ENCODE data around the gene RAP1A. TPM values are rescaled to one million over a fixed set of nuclear protein-coding genes. Genes with fewer than 3 reads are reported as not detected.

The RAP1A gene
- polyA plus RNA-seq, 1 donor (not counting 4 experiments of a cell fraction or from before 2014, with no cell fraction given), result 70.3 TPM

- H2AFZ ChIP-seq (ENCODE audit: control insufficient read depth, low read length), result no peak overlapping the region
- H3K4me1 ChIP-seq (ENCODE audit: control insufficient read depth, extremely low read depth, insufficient read depth, low read length), result peaks cover 10% of the 10 kb centered on the region
- H3K9me1 ChIP-seq (ENCODE audit: control insufficient read depth, extremely low read depth, insufficient read depth, low read length), result no peaks in the 10 kb centered on the region
- H3K9me3 ChIP-seq (ENCODE audit: control insufficient read depth, low read depth, low read length), result no peaks in the 10 kb centered on the region
- H3K27ac ChIP-seq (ENCODE audit: control insufficient read depth, insufficient read depth, low read length), result no peak overlapping the region
- dilution Hi-C loops (cut with MboI; ENCODE audit: extremely low pct_ligation_motif_present, low sequenced_read_pairs), result no loop called here
- H4K20me1 ChIP-seq (ENCODE audit: control insufficient read depth, extremely low read depth, insufficient read depth, low read length), result no peaks in the 10 kb centered on the region
- FAIRE-seq, result no peak
- TF ChIP-seq EZH2 (IDR thresholded peaks at IDR 0.05; ENCODE audit: low read length) (no peak), CTCF (optimal IDR thresholded peaks at IDR 0.05 in 1 of 3, IDR thresholded peaks at IDR 0.05 in 1 of 3, conservative IDR thresholded peaks at IDR 0.05 in 1 of 3; ENCODE audit: extremely low read depth in 1 of 3, insufficient read depth in 2 of 3, low read length in 3 of 3) (no peak)
- DNase-seq (ENCODE audit: low read depth, low spot score), result no peak
- H3K4me3 ChIP-seq (ENCODE audit: control insufficient read depth in 2 of 3, extremely low read depth in 1 of 3, insufficient read depth in 2 of 3, low read depth in 1 of 3, low read length in 3 of 3), result no peak overlapping the region
- no peaks in the 10 kb centered on the region for H3K36me3 ChIP-seq (ENCODE audit: control insufficient read depth in 2 of 2, extremely low read depth in 1 of 2, insufficient read depth in 2 of 2, low read length in 2 of 2)
- no peaks in the 10 kb centered on the region for H3K79me2 ChIP-seq (ENCODE audit: control insufficient read depth, insufficient read depth, low read length)
- H3K4me2 ChIP-seq (ENCODE audit: control insufficient read depth, extremely low read depth, insufficient read depth, low read depth, low read length), result no peak overlapping the region
- H3K27me3 ChIP-seq (ENCODE audit: control insufficient read depth, extremely low read depth, insufficient read depth, low read length), result no peaks in the 10 kb centered on the region
- H3K9ac ChIP-seq (ENCODE audit: control insufficient read depth, extremely low read depth, insufficient read depth, low read length), result no peak overlapping the region
Observed at GRCh38 chr1:111587509-111588174, 31.9 kb upstream of the RAP1A start.

- Histone ChIP-seq H3K36me3 (ENCODE audit: control insufficient read depth in 2 of 2, extremely low read depth in 1 of 2, insufficient read depth in 2 of 2, low read length in 2 of 2) (no peaks in the 10 kb centered on the region), H3K4me1 (ENCODE audit: control insufficient read depth, extremely low read depth, insufficient read depth, low read length) (peaks cover 22% of the 10 kb centered on the region), H3K4me2 (ENCODE audit: control insufficient read depth, extremely low read depth, insufficient read depth, low read depth, low read length) (peak overlapping the region; percentile 79), H3K9ac (ENCODE audit: control insufficient read depth, extremely low read depth, insufficient read depth, low read length) (peak overlapping the region; percentile 61), H2AFZ (ENCODE audit: control insufficient read depth, low read length) (peak overlapping the region; percentile 64), H3K4me3 (ENCODE audit: control insufficient read depth in 2 of 3, extremely low read depth in 1 of 3, insufficient read depth in 2 of 3, low read depth in 1 of 3, low read length in 3 of 3) (no peak overlapping the region), H4K20me1 (ENCODE audit: control insufficient read depth, extremely low read depth, insufficient read depth, low read length) (no peaks in the 10 kb centered on the region), H3K27ac (ENCODE audit: control insufficient read depth, insufficient read depth, low read length) (peak overlapping the region; percentile 81), H3K27me3 (ENCODE audit: control insufficient read depth, extremely low read depth, insufficient read depth, low read length) (no peaks in the 10 kb centered on the region), H3K9me3 (ENCODE audit: control insufficient read depth, low read depth, low read length) (no peaks in the 10 kb centered on the region), H3K9me1 (ENCODE audit: control insufficient read depth, extremely low read depth, insufficient read depth, low read length) (no peaks in the 10 kb centered on the region), H3K79me2 (ENCODE audit: control insufficient read depth, insufficient read depth, low read length) (no peaks in the 10 kb centered on the region)
- FAIRE-seq, result no peak
- dilution Hi-C loops (cut with MboI; ENCODE audit: extremely low pct_ligation_motif_present, low sequenced_read_pairs), result no loop called here
- no peak for DNase-seq (ENCODE audit: low read depth, low spot score)
- no peak for TF ChIP-seq EZH2 (IDR thresholded peaks at IDR 0.05; ENCODE audit: low read length)
- TF ChIP-seq CTCF (optimal IDR thresholded peaks at IDR 0.05 in 1 of 3, IDR thresholded peaks at IDR 0.05 in 1 of 3, conservative IDR thresholded peaks at IDR 0.05 in 1 of 3; ENCODE audit: extremely low read depth in 1 of 3, insufficient read depth in 2 of 3, low read length in 3 of 3), result no peak
Observed at GRCh38 chr1:111591937-111592336, 27.7 kb upstream of the RAP1A start.
